Neuronal stem cell (in vitro differentiated cells): ENCODE results near the gene EIF5.

Source experiments
- DNase-seq: peaks from one replicate; pipeline ENCODE4 v3.0.0-alpha.2; 2013; ENCODE audit warnings: low spot score
- H2AFZ ChIP-seq: one replicate; pipeline ENCODE4 v1.6.1; 2013; ENCODE audit warnings: mild to moderate bottlenecking, low read length, inconsistent platforms
- H2AK5ac ChIP-seq: 2 replicates; pipeline ENCODE4 v1.6.1; 2013; ENCODE audit warnings: low read depth, mild to moderate bottlenecking, inconsistent platforms, low read length, moderate library complexity, mixed read lengths
- H2BK120ac ChIP-seq: 2 replicates; pipeline ENCODE4 v1.6.1; 2013; ENCODE audit warnings: low read depth, mild to moderate bottlenecking, inconsistent platforms, low read length, moderate library complexity, mixed read lengths
- H2BK12ac ChIP-seq: one replicate; pipeline ENCODE4 v1.6.1; 2013; ENCODE audit warnings: low read length, inconsistent platforms
- H2BK15ac ChIP-seq: 2 replicates; pipeline ENCODE4 v1.6.1; 2013; ENCODE audit warnings: mild to moderate bottlenecking, low read length, inconsistent platforms, mixed read lengths
- H2BK5ac ChIP-seq: one replicate; pipeline ENCODE4 v1.6.1; 2013; ENCODE audit warnings: inconsistent platforms, mild to moderate bottlenecking, low read length, moderate library complexity
- H3K14ac ChIP-seq: one replicate; pipeline ENCODE4 v1.6.1; 2013; ENCODE audit warnings: low read length, inconsistent platforms
- H3K18ac ChIP-seq: 2 replicates; pipeline ENCODE4 v1.6.1; 2013; ENCODE audit warnings: low read length, inconsistent platforms
- H3K23ac ChIP-seq: 2 replicates; pipeline ENCODE4 v1.6.1; 2013; ENCODE audit warnings: low read depth, mild to moderate bottlenecking, mixed read lengths, low read length, inconsistent platforms; ENCODE audit not compliant: poor library complexity
- H3K27ac ChIP-seq: replicated peaks from 3 replicates; pipeline ENCODE4 v1.5.1; 2013; ENCODE audit warnings: low read length, inconsistent platforms
- H3K27me3 ChIP-seq, 3 experiments: 2 replicates each; pipeline ENCODE4 v1.6.1; 2013; ENCODE audit warnings: low read length in 3 of 3, mild to moderate bottlenecking in 2 of 3, inconsistent platforms in 1 of 3, low read depth in 1 of 3, mixed read lengths in 1 of 3, moderate library complexity in 1 of 3; ENCODE audit not compliant: control insufficient read depth in 3 of 3, insufficient read depth in 3 of 3
- H3K36me3 ChIP-seq, 2 donors: replicated peaks in 1 of 2; 2 replicates each; pipeline ENCODE4 v1.6.1; 2013; ENCODE audit warnings: low read length in 2 of 2; ENCODE audit not compliant: control insufficient read depth in 2 of 2, insufficient read depth in 2 of 2
- H3K4ac ChIP-seq: 2 replicates; pipeline ENCODE4 v1.6.1; 2013; ENCODE audit warnings: inconsistent platforms, mild to moderate bottlenecking, low read length, moderate library complexity
- H3K4me1 ChIP-seq, 2 donors: 1 replicate in 1 of 2; 2 replicates in 1 of 2; pipeline ENCODE4 v1.6.1; 2013; ENCODE audit warnings: low read length in 2 of 2, low read depth in 1 of 2; ENCODE audit not compliant: control insufficient read depth in 2 of 2, insufficient read depth in 1 of 2
- H3K4me2 ChIP-seq: one replicate; pipeline ENCODE4 v1.6.1; 2013; ENCODE audit warnings: mild to moderate bottlenecking, low read length, inconsistent platforms; ENCODE audit not compliant: insufficient read depth, poor library complexity, severe bottlenecking
- H3K4me3 ChIP-seq, 2 donors: 2 replicates each; pipeline ENCODE4 v1.5.1; 2013; ENCODE audit warnings: low read length in 2 of 2, mild to moderate bottlenecking in 2 of 2, inconsistent platforms in 1 of 2, moderate library complexity in 1 of 2
- H3K79me1 ChIP-seq: one replicate; pipeline ENCODE4 v1.6.1; 2013; ENCODE audit warnings: low read depth, mild to moderate bottlenecking, inconsistent platforms, low read length, moderate library complexity
- H3K9ac ChIP-seq: one replicate; pipeline ENCODE4 v1.6.1; 2013; ENCODE audit warnings: mild to moderate bottlenecking, low read depth, low read length, inconsistent platforms; ENCODE audit not compliant: poor library complexity
- H3K9me3 ChIP-seq, 2 donors: replicated peaks in 1 of 2; 2 replicates each; pipeline versions ENCODE3 to v1.6.1; 2013; ENCODE audit warnings: low read length in 2 of 2, mild to moderate bottlenecking in 2 of 2, inconsistent platforms in 1 of 2, low read depth in 1 of 2, mixed read lengths in 1 of 2, moderate library complexity in 1 of 2; ENCODE audit not compliant: control insufficient read depth in 2 of 2, insufficient read depth in 1 of 2
- H4K8ac ChIP-seq: one replicate; pipeline ENCODE4 v1.6.1; 2013; ENCODE audit warnings: low read depth, mild to moderate bottlenecking, inconsistent platforms, low read length, moderate library complexity
- H4K91ac ChIP-seq: one replicate; pipeline ENCODE4 v1.6.1; 2013; ENCODE audit warnings: low read length, low read depth, mild to moderate bottlenecking, inconsistent platforms; ENCODE audit not compliant: poor library complexity
- WGBS, 2 donors: extraction: QIAGEN DNeasy Blood & Tissue Kit; methylation state at CpG; one replicate each; pipeline ENCODE4 v1.1.7; 2013; ENCODE audit warnings: missing lambda C conversion rate in 2 of 2, mixed read lengths in 1 of 2; ENCODE audit not compliant: insufficient read length in 2 of 2, insufficient replicate concordance in 1 of 2; ENCODE audit errors: extremely low coverage in 2 of 2; 5-methylcytosine and 5-hydroxymethylcytosine counted together

Gene EIF5

DNA sequence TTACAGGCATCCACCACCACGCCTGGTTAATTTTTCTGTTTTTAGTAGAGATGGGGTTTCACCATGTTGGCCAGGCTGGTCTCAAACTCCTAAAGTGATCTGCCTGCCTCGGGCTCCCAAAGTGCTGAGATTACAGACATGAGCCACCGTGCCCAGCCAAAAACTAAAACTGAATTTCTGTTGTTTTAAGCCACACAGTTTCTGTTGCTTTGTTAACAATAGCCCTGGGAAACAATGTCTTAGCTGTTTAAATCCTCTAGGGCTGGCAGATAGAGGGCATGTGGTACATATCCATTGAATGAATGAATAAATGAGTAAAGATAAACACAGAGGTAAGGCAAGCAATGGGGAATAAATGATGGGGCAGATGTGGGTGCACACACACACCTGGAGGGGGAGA lies 8.0 kb upstream of the EIF5 start:
- peaks cover 2% of the 10 kb centered on the region in 2 donors for H3K4me1 ChIP-seq
- no peak overlapping the region for H2AFZ ChIP-seq
- peaks cover 1% of the 10 kb centered on the region for H3K79me1 ChIP-seq
- no peak overlapping the region for H3K14ac ChIP-seq
- no peak overlapping the region for H2AK5ac ChIP-seq
- H3K27me3 ChIP-seq: peaks cover 0 to 23% (median 0%) of the 10 kb centered on the region in 3 experiments
- H2BK15ac ChIP-seq: no peak overlapping the region
- no peaks in the 10 kb centered on the region for H3K36me3 ChIP-seq
- H3K9me3 ChIP-seq: no peaks in the 10 kb centered on the region
- H3K23ac ChIP-seq: peak overlapping the region; percentile 34
- no peak for DNase-seq
- no CpG with 5 or more reads among the region's 3 CpGs for WGBS, 2 donors
- no peak overlapping the region for H4K8ac ChIP-seq
- H3K18ac ChIP-seq: no peak overlapping the region
- no peak overlapping the region for H3K27ac ChIP-seq
- no peak overlapping the region for H2BK5ac ChIP-seq
- H3K9ac ChIP-seq: no peak overlapping the region
- H2BK12ac ChIP-seq: no peak overlapping the region
- no peak overlapping the region for H2BK120ac ChIP-seq
- no peak overlapping the region for H3K4me2 ChIP-seq
- H3K4me3 ChIP-seq: no peak overlapping the region
- H3K4ac ChIP-seq: no peak overlapping the region
- H4K91ac ChIP-seq: no peak overlapping the region

DNA sequence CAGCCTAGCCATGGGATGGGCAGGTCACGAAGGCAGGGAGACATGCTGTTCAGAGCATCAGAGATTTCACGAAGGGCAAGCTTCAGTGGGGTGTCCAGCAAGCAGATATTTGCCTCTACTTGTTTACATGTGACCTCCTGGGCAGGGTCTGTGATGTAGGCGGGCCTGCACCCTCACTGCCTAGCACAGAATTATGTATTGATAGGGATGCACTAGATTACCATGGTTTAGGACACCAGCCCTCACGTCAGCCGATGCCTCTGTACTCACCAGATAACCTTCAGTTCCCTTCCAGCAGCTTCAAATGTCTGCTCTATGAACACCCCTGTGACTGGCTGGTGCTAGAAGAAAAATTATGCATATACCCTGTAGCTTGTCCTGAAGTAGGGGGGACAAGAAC lies 5.1 kb upstream of the EIF5 start:
- Histone ChIP-seq H3K18ac (no peak overlapping the region), H2BK15ac (no peak overlapping the region), H3K4me1 (peaks cover 4 to 5% of the 10 kb centered on the region in 2 donors), H3K36me3 (no peaks in the 10 kb centered on the region), H3K4me3 (no peak overlapping the region), H3K4me2 (no peak overlapping the region), H2BK12ac (peak overlapping the region; percentile 84), H3K27me3 (peaks cover 0 to 4% (median 0%) of the 10 kb centered on the region in 3 experiments), H4K91ac (no peak overlapping the region), H2BK5ac (no peak overlapping the region), H3K14ac (peak overlapping the region; percentile 38), H3K79me1 (peaks cover 1% of the 10 kb centered on the region), H3K9ac (peak overlapping the region; percentile 21), H2AK5ac (no peak overlapping the region), H3K27ac (no peak overlapping the region), H3K9me3 (no peaks in the 10 kb centered on the region), H2AFZ (no peak overlapping the region), H3K23ac (no peak overlapping the region), H4K8ac (no peak overlapping the region), H2BK120ac (peak overlapping the region; percentile 81), H3K4ac (no peak overlapping the region)
- no CpG with 5 or more reads among the region's 5 CpGs for WGBS, 2 donors
- DNase-seq: no peak

DNA sequence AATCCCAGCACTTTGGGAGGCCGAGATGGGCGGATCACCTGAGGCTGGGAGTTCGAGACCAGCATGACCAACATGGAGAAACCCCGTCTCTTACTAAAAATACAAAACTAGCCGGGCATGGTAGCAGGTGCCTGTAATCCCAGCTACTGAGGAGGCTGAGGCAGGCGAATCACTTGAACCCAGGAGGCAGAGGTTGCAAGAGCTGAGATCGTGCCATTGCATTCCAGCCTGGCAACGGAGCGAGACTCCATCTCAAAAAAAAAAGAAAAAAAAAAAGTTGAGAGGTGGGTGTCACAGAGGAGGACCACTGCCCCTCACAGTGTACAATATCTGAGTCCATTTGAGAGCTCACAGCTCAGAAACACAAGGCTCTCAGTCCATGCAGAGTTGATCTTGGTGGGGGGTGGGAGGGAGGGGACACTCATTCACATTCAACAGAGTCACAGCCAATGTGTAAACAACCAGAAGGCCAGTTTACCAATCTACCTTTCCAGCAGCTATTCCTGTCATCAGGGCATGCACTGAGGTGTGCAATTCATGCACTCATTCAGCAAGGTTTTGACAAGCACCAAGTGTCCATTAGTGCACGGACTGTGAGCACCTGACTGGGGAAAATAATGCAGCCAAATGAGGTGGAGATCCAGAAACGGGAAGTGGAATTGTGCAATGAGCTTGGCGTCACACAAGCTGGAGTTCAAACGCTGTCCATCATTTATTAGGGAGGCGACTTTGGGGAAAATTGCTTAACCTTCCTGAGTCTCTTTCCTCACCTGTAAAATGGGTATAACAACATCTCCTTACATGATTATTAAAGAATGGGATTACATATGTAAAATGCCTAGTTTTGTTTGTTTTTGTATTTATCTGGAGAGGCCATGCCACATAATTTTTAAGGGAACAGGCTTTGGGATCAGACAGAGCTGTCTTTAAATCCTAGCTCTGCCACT lies 4.4 kb upstream of the EIF5 start:
- Histone ChIP-seq H2BK5ac (no peak overlapping the region), H3K9me3 (no peaks in the 10 kb centered on the region), H2BK15ac (no peak overlapping the region), H3K4me2 (no peak overlapping the region), H2AK5ac (no peak overlapping the region), H3K36me3 (no peaks in the 10 kb centered on the region), H2BK12ac (no peak overlapping the region), H3K4me1 (peaks cover 4 to 5% of the 10 kb centered on the region in 2 donors), H3K9ac (peak overlapping the region; percentile 24), H3K4ac (no peak overlapping the region), H4K91ac (no peak overlapping the region), H4K8ac (no peak overlapping the region), H3K27me3 (peaks cover 0 to 4% (median 0%) of the 10 kb centered on the region in 3 experiments), H3K23ac (no peak overlapping the region), H3K27ac (no peak overlapping the region), H2AFZ (no peak overlapping the region), H3K14ac (no peak overlapping the region), H2BK120ac (no peak overlapping the region), H3K79me1 (peaks cover 1% of the 10 kb centered on the region), H3K4me3 (no peak overlapping the region), H3K18ac (no peak overlapping the region)
- WGBS, 2 donors: no CpG with 5 or more reads among the region's 14 CpGs
- DNase-seq: no peak

DNA sequence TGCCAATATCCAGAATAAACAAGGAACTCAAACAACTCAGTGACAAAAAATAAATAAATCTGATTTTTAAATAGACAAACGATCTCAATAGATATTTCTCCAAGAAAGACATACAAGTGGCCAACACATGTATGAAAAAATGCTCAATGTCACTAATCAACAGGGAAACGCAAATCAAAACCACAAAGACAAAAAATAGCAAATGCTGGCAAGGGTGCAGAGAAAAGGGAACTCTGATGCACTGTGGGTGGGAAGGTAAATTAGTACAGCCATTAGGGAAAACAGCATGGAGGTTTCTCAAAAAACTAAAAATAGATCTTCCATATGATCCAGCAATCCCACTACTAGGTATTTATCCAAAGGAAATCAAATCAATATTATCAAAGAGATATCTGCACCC lies 3.5 kb upstream of the EIF5 start:
- Histone ChIP-seq H3K9ac (no peak overlapping the region), H3K4me2 (no peak overlapping the region), H3K23ac (no peak overlapping the region), H3K4ac (no peak overlapping the region), H3K79me1 (peaks cover 1% of the 10 kb centered on the region), H2BK12ac (no peak overlapping the region), H2AFZ (no peak overlapping the region), H3K27ac (no peak overlapping the region), H3K18ac (no peak overlapping the region), H2BK120ac (no peak overlapping the region), H3K9me3 (no peaks in the 10 kb centered on the region), H2BK5ac (no peak overlapping the region), H3K4me3 (no peak overlapping the region), H3K27me3 (peaks cover 0 to 4% (median 0%) of the 10 kb centered on the region in 3 experiments), H3K4me1 (peaks cover 4 to 9% of the 10 kb centered on the region in 2 donors), H4K8ac (no peak overlapping the region), H2AK5ac (no peak overlapping the region), H3K36me3 (peaks cover 0 to 8% of the 10 kb centered on the region in 2 donors), H2BK15ac (no peak overlapping the region), H3K14ac (no peak overlapping the region), H4K91ac (no peak overlapping the region)
- DNase-seq: no peak
- WGBS, 2 donors: no CpG with 5 or more reads among the region's 2 CpGs
